Measurements from ENCODE around the gene C11orf54. TPM values are rescaled to one million over a fixed set of nuclear protein-coding genes. Genes with fewer than 3 reads are reported as not detected.
A peak's percentile ranks its signal among the peaks of the same experiment; 100 is the strongest.

Gene C11orf54
- polyA plus RNA-seq, 3 donors: 8.3 to 23.6 (median 14.1) TPM

DNA sequence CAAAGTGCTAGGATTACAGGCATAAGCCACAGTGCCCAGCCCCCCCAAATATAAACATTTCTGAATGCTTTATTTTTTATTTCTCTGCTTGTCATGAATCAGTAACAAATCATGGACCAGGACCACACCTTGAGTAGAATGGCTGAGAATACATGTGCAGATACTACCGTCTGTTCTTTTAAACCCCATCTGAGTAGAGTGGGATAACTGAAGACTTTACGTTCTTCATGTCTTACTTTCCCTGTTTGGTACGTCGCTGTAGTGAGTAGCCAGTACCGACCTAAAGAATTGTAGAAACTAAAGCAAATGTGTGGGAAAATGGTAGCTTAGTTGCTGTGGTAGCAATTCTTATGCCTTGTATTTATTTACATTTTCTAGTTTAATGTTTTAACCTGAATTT, 72.5 kb downstream of the C11orf54 start:
- Histone ChIP-seq H3K9me3 (replicated peaks in 1 of 2; ENCODE audit: control insufficient read depth in 1 of 2, insufficient read depth in 1 of 2, low read length in 2 of 2) (no peaks in the 10 kb centered on the region), H3K4me1 (ENCODE audit: control insufficient read depth in 1 of 2, insufficient read depth in 2 of 2, low read length in 2 of 2) (no peaks in the 10 kb centered on the region), H3K4me2 (replicated peaks; ENCODE audit: extremely low read depth, low read length, poor library complexity, severe bottlenecking) (no peak overlapping the region), H4K20me1 (ENCODE audit: insufficient read depth, low read length) (peaks cover 15% of the 10 kb centered on the region), H3K27ac (ENCODE audit: low read depth in 1 of 2, low read length in 2 of 2) (no peak overlapping the region), H3K27me3 (ENCODE audit: control insufficient read depth in 2 of 2, insufficient read depth in 2 of 2, low read length in 2 of 2) (no peaks in the 10 kb centered on the region), H3K4me3 (replicated peaks in 1 of 3; ENCODE audit: low read depth in 2 of 3, low read length in 3 of 3) (no peak overlapping the region), H3K79me2 (ENCODE audit: insufficient read depth, low read length) (no peaks in the 10 kb centered on the region), H3K9ac (ENCODE audit: insufficient read depth, low read length, poor library complexity, severe bottlenecking) (no peak overlapping the region), H3K36me3 (replicated peaks in 1 of 2; ENCODE audit: control insufficient read depth in 1 of 2, insufficient read depth in 2 of 2, low read length in 2 of 2) (peaks cover 58 to 70% of the 10 kb centered on the region in 2 donors), H2AFZ (ENCODE audit: insufficient read depth, low read depth, low read length, poor library complexity, severe bottlenecking) (no peak overlapping the region)
- no peaks in the 10 kb centered on the region for H3K4me1 Mint-ChIP-seq
- peaks cover 0 to 2% (median 0%) of the 10 kb centered on the region in 3 donors for H3K27me3 Mint-ChIP-seq (ENCODE audit: low read depth in 3 of 3)
- 100% methylated on average over 4 of the region's 5 CpGs for WGBS (ENCODE audit: insufficient coverage)
- intact Hi-C loops (cut with micrococcal nuclease): no loop called here
- no peak for DNase-seq
- H3K27ac Mint-ChIP-seq: no peak overlapping the region
- H3K9me3 Mint-ChIP-seq: no peaks in the 10 kb centered on the region
- peaks cover 59 to 74% of the 10 kb centered on the region in 2 donors for H3K36me3 Mint-ChIP-seq
- H3K4me3 Mint-ChIP-seq: no peak overlapping the region
- TF ChIP-seq, protein P1, sequence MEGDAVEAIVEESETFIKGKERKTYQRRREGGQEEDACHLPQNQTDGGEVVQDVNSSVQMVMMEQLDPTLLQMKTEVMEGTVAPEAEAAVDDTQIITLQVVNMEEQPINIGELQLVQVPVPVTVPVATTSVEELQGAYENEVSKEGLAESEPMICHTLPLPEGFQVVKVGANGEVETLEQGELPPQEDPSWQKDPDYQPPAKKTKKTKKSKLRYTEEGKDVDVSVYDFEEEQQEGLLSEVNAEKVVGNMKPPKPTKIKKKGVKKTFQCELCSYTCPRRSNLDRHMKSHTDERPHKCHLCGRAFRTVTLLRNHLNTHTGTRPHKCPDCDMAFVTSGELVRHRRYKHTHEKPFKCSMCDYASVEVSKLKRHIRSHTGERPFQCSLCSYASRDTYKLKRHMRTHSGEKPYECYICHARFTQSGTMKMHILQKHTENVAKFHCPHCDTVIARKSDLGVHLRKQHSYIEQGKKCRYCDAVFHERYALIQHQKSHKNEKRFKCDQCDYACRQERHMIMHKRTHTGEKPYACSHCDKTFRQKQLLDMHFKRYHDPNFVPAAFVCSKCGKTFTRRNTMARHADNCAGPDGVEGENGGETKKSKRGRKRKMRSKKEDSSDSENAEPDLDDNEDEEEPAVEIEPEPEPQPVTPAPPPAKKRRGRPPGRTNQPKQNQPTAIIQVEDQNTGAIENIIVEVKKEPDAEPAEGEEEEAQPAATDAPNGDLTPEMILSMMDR (IDR thresholded peaks at IDR 0.05): no peak

Small RNAs within 50 kb of the gene (small RNA-seq; reads per million reads assigned to genes)
- gene RF00019 (ENCODE audit: insufficient read length, low read depth) (not detected), gene RF00493 (ENCODE audit: insufficient read length, low read depth) (14.9 reads per million, percentile 83 among the genes with 10 or more reads in this experiment), gene SCARNA9 (ENCODE audit: insufficient read length, low read depth) (not detected), gene SNORA1 (ENCODE audit: insufficient read length, low read depth) (not detected), gene SNORA18 (ENCODE audit: insufficient read length, low read depth) (not detected), gene SNORA25 (ENCODE audit: insufficient read length, low read depth) (not detected), gene SNORA32 (ENCODE audit: insufficient read length, low read depth) (not detected), gene SNORA40 (ENCODE audit: insufficient read length, low read depth) (not detected), gene SNORA8 (ENCODE audit: insufficient read length, low read depth) (not detected), gene SNORD5 (ENCODE audit: insufficient read length, low read depth) (not detected), gene SNORD6 (ENCODE audit: insufficient read length, low read depth) (9,376 reads per million, percentile 100 among the genes with 10 or more reads in this experiment)

Other genes starting within 250 kb of the C11orf54 start
- 100 to 1,000 TPM; 110 to 242 (median 169) TPM for gene SMCO4, start 198.3 kb upstream of the C11orf54 start, polyA plus RNA-seq
- gene CEP295, start 80.0 kb upstream of the C11orf54 start, polyA plus RNA-seq: 1 to 10 TPM in 1 of 3 donors, under 1 TPM in 2; 0.29 to 7.3 (median 1.00) TPM
- gene TAF1D, start 177 bp upstream of the C11orf54 start, polyA plus RNA-seq: 10 to 100 TPM in 1 of 3 donors, 1 to 10 TPM in 2; 5.9 to 68.3 (median 7.4) TPM
- 10 to 100 TPM in 1 of 3 donors, 1 to 10 TPM in 2; 3.4 to 12.8 (median 4.4) TPM for gene MED17, start 42.6 kb downstream of the C11orf54 start, polyA plus RNA-seq
- not detected for gene VSTM5, start 108.9 kb downstream of the C11orf54 start, polyA plus RNA-seq

Data from CD14-positive monocyte (primary cell).